ENCODE measurements around the gene KRTAP10-5.

Gene KRTAP10-5

DNA sequence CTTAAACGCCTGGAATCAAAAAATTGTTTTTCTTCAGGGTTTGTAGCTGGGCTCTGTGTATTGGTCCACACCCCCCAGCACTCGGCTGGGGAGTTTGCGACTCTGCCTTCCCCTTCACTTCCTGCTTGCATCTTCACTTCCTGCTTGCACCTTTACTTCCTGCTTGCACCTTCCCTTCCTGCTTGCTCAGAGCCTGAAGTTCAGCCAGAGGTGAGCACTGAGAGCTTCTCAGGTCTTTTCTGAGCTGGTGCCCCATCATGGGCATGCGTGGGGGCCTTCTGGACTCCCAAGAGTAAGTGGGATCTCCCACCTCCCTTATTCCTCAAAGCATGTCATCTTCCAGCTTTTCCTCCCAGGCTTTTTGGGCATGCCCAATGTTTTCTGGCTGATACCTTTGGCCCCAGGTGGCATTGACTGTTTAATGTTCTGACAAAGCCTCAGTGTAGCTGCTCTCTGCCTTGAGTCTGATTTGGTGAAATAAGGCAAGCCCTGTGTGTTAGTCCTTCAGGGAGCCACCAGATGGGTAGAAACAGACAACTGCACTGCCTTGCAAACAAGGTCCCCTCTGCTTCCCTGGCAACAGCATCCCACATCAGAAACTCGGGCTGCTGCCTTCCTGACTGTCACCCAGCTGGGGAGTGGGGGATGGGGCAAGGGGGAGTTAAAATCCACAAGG is 32.6 kb downstream of the KRTAP10-5 start:
- DNase-seq, result no peak

DNA sequence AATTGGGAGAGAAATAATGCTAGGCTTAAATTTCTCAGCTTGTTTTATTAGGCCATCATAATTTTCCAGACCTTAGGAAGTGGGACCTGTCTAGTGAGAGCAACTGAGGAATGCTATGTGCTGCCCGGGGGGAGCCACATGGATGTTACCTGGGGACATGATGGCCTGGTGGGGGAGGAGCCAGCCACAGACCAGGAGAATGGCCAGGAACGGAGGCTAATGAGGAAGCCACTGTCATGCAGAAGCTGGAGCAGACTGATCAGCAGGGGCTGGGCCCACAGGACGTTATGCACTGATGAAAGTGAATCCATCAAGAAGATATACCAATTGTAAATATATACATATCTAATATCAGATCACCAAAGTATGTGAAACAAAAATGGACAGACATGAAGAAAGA is 35.8 kb downstream of the KRTAP10-5 start:
- no peak for DNase-seq

DNA sequence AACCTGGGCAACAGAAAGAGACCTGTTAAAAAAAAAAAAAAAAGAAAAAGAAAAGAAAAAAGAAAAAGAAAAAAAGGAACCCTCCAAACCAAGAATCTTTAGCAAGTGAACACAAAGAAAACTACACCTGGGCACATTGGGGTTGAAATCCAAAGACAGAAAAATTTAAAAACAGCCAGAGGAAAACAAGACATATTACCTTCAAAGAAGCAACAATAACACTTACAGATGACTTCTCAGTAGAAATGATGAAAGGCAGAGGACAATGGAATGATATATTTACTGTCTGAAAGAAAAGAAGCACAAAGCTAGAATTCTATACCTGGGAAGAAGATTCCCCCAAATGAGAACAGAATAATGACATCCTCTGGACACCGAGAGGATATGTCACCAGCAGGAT is 37.7 kb downstream of the KRTAP10-5 start:
- DNase-seq, result no peak

DNA sequence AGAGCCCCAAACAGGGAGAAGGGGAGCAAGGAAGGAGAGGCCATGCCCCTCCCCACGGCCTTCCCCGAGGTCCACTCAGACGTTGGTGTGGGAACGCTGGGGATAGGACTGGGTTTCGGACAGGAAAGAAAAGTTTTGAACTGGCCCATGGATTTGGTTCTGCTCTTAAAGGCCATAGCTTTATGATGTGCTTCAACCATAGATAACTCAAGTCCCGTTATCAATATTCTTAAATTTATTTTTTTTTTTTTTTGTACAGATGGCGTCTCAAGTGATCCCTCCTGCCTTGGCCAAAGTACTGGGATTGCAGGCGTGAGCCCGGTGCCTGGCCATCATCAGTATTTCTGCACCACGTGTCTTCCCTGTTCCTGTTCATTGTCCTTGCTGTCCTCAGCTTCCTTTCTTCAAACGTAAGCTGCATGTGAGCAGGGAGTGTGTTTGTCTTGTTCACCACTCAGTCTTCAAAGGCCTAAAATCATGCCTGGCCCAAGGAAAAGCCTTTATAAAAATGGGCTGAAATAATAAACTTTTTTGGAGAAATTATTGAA is 39.6 kb downstream of the KRTAP10-5 start:
- DNase-seq, result no peak

DNA sequence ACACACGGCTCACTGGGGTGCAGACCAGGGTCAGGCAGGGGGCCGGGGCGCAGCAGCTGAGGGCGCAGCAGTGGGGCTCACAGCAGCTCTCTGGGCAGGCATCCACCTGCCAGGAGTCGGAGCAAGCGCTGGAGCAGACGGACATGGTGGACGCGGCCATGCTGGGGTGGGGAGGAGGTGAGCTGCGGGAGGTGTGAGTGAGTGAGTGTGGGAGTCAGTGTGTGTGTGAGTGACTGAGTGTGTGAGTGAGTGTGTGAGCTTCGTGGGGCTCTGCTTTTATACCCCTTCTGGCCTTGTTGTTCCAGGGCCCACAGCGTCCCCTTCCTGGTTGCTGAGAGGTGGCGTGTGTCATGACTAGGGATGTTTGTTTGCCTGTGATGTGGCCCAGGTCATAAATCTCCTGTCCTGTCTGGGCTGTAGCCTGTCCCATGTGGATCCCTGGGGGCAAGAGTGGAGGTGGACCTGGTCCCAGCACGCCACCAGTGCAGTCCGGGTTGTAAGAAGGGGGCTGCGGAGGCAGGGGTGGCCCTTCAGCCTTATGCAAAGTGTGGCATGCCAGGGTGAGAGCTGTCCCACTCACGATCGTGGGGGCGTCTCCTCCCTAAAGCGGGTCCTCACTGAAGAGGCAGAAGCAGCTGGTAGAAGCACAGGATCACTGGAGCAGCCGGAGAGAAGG is 40.3 kb downstream of the KRTAP10-5 start, which contains the start of gene KRTAP10-1:
Gene KRTAP10-1, minus strand, starts transcription at position 205 of the 676 bp plus-strand sequence. Its CDS starts 45 bp downstream, at position 160.
- no peak for DNase-seq

DNA sequence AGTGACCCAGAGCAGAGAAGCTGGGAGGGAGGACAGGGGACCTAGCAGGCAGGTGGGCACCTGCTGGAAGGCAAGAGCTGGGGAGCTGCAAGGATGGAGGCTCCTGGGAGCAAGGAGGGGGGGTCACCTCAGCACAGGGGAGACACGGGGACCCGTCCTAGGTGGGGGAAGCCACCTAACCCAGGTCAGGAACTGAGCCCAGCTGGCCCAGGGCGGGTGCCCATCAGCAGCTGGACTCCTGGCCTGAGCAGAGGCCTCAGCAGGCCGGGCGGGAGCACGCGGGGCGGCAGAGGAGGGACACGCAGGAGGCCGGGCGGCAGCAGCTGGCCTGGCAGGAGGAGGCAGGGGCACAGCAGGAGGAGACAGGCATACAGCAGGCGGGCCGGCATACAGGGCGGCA is 41.4 kb downstream of the KRTAP10-5 start:
- DNase-seq, result no peak

DNA sequence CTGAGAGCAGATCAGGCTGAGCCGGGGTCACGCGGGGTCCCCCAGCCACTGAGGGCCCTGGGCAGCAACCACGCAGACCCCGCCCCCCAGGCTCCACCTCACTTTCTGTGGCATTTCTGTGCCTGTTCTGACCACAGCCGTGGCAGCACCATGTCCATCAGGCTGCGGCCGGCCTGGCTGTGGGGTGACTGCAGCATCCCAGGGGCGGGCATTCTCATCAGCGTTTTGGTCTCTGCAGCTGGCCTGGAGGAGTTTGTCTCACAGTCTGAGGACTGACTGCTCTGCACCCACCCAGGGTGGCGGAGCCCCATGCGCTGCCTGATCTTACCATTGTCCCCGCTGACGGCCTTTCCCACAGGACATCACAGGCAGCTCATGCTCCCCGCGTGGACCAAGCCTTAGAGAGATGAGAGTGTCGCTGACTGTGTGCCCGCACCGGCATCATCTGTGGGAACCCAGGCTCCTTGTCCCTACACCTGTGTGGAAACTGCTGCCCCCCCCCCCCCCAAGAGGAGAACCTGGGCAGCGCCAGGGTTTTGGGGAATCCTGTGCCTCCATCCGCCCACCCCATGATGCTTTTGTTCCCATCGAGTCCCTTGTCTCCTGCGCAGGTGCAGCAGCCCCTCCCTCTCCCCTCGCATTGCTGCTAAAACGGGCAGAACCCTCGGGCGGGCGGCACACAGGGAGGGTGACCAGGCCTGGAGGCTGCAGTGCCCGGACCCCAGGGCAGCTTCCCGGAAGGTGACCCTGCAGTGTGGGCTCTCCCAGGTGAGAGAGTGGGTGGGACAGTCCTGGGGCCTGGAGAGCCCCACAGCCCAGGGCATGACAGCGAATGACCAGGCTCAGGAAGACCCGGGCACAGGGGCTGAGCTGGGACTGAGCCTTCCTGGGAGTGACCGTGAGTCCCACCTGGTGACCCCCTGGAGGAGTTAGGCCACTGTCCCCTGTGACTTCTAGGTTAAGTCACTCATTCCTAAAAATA is 42.2 kb downstream of the KRTAP10-5 start:
- no peak for DNase-seq

DNA sequence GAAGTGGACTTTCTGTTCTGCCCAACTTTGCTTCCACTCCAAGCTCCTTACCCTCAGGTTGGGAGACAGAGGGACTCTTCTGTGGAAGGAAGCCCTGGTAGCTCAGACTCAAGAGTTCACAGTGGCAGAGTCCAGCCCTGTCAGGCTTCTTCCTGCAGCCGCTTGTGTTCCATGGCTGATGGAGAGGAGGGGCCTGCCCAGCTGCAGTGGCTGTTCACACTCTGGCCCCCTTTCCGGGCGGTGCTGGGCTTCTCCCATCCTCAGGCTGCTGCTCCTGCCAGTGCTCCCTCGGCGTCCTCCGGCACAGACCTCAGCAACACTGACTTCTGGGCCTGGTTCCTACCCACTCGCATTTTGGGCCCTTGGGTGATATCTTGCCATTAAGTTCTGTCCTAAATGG is 44.4 kb downstream of the KRTAP10-5 start:
- DNase-seq, result no peak

DNA sequence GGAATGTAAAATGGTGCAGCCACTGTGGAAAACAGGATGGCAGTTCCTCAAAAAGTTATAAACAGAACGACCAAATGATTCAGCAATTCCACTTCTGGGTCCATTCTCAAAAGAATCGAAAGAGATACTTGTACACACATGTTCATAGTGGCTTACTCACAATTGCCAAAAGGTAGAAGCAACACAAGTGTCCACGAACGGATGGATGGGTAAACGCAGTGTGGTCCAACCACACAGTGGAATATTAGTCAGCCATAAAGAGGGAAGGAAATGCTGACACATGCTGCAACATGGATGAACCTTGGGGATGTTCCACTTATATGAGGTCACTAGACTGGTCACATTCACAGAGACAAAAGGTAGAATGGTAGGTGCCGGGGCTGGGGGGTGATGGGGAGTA is 45.7 kb downstream of the KRTAP10-5 start:
- no peak for DNase-seq

DNA sequence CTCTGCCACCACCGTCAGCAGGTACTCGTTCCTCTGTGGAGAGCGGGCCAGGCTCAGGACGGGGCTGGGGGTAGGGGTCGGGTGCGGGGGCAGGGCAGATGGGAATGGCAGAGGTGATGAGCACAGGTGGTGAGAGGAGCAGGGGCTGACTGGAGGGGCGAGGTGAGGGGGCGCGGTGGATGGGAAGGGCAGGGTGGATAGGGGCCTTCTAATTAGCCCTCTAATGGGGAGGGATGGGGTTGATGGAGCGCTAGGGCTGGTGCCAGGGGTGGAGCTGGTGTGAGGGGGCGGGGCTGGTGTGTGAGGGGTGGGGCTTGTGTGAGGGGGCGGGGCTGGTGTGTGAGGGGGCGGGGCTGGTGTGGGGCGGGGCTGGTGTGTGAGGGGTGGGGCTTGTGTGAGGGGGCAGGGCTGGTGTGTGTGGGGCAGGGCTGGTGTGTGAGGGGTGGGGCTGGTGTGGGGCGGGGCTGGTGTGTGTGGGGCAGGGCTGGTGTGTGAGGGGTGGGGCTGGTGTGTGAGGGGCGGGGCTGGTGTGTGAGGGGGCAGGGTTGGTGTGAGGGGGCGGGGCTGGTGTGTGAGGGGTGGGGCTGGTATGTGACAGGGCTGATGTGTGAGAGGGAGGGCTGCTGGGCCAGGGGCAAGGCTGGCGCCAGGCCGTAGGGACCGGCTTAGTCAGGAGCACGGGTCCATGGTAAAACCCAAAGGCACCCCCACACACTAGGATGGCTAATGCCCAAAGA is 46.3 kb downstream of the KRTAP10-5 start:
- DNase-seq, result no peak

DNA sequence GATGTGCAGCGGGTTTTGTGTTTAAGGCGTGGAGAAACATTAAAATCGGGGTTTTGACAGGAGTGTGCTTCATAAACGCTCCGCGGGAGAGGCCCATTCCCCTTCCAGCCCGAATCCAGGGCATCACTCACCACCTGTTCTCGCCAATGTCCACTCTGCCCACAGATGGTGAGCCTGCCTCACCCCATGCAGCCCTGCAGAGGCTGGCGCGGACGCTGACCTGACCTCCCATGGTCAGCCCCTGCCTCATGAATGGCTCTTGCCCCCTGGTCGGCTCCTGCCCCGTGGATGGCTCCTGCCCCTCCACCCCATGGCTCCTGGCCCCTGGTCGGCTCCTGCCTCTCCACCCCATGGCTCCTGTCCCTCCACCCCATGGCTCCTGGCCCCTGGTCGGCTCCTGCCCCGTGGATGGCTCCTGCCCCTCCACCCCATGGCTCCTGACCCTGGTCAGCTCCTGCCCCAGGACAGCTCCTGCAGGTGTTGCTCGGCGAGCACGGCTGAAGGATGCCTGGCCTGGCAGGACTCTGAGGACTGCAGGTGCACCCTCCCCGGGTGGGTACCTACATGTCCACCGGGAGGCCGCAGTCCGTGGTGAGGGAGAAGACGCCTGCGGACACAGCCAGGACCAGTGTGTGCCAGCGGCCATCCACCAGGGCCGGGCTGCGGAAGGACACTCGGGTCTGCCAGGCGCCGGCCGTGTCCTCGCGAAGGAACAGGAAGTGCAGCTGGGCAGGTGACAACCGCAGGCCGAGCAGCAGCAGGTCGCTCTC is 47.1 kb downstream of the KRTAP10-5 start:
- DNase-seq, result no peak

DNA sequence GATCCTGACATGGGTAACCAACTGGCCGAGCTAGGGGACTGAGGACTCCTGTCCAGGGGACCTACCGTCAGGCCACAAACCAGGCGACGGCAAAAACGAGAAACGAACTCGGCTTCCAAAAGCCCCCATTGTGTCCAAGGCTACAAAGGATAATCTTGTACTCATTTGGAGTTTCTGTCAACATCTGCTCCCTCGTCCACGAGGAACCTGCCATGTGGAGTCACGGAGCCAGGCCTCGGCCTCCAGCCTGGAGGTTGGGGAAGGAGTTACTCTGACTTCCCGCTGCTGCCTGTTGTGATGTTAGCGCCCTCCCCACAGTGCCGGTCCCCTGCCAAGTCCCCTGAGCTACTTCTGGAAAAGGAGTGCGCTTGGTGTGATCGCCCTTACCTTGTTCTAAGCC is 47.7 kb downstream of the KRTAP10-5 start:
- no peak for DNase-seq

DNA sequence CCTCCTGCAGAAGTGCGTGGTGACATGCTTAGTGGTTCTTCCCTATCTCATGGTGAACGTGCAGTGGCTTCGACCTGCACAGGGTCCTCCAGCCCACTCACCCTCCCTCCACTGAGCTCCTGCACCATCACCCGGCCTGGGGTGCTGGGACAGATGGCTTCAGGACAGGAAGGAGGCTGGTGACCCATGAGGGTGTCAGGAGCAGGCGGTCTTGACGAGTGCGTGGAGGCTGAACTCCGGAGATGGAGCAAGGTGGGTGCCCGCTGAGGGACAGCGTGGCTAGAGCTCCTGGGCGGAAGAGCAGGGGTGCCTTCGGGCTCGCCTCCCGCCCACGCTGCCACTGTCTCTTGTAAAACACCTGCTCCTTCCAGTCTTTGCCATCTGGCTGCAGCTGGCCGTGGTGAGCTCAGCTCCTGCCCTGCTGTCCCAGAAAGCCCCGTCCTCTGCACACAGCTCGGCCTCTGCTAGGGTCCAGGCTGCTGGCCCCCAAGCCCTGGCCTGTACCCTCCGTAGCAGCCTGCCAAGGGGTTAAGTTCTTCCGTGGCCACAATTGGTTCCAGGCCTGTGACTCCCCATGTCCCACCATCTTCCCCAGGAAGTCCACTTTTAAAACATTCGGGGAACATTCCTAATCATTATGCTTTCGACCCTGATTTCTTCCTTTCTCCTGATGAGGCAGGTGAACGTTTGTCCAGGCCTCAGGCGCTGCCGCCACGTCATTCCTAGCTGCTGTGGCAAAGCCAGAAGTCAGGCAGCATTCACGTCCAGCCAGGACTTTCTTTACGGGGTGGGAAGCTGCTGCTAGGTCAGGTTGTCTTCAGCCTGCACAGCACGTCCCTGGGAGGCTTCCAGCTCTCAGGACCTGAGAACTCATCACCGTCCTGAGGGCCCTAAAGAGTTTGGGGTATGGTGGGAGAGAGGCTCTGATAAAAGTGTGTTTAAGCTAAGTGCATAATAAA is 48.5 kb downstream of the KRTAP10-5 start:
- DNase-seq, result no peak

DNA sequence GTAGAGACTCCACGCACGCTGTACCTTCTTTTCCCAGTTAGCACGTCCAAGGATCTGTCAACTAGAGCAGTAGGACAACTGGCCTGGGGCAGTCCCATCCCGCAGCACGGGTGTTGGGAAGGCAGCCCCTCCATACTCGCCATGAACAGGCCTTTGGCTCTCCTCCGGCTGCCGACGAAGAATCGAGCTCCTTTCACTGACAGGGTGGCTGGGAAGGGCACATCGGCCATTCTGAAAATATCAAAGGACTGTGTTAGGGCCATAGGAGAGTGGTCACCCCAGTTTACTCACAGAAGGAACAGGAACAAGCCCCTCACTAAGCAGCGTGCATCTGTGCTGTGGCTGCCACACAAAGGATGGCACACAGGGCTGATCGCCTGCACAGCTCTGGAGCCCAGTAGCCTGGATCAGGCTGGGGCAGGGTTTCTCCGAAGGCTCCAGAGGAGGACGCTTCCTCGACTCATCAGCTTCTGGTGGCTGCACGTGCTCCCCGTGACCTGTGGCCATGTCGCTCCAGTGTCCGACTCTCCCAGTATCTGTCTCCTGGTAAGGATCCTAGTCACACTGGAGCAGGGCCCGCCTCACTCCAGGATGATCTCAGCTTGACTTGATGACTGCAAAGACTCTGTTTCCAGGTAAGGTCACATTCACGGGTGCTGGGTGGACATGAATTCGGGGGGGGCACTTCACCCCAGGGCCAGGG is 49.4 kb downstream of the KRTAP10-5 start:
- DNase-seq, result no peak

DNA sequence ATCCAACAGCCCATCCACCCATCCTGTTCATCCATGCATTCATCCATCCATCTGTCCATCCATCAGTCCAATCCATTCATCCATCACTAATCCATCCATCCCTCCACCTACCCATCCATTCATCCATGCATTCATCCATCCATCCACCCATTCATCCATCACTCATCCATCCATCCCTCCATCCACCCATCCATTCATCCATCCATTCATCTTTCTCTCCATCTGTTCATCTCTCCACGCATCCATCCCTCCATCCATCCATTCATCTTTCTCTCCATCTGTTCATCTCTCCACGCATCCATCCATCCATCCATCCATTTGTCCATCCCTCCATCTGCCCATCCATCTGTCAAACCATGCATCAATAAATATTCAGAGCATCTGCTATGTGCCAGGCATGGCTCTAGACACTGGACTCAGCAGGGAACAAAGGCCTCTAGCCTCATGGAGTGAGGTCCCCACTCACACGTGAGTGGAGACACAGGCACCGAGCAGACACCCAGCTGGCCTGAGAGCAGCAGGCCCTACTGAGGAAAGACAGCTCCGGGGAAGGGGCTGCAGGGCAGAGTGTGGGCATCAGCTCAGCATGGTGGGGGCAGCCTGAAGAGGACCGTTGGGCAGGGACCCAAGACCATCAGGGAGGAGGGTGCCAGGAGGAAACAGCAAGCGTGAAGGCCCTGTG is 50.0 kb downstream of the KRTAP10-5 start:
- no peak for DNase-seq

DNA sequence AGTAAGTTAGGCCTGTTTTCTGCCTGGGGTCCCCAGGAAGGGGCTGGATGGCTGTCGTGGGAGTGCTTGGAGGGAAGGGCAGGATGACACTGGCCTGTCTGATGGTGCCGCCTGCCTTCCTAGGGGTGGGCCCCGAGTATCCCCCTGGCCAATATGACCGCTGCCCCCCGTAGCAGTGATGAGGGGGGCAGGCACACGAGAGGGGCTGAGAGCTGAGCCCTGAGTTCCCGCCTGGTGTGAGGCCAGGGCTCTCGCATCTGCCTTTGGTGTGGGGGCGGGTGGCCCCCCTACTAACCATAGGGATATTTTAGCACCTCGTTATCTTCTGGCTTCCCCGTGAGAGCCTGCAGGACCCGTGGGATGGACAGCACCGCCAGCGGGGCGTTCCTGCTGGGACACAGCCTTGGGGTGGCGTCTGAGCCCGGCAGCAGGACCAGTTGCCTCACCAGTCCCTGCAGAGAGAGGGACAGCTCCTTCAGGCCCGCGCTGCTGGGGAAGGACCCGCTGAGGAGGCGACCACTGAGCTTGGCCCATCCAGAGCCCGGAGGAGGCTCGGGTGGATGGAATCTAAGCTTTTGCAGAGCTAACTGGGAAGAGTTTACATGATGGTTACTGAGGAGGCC is 50.8 kb downstream of the KRTAP10-5 start:
- DNase-seq, result no peak
